Stomach (tissue), 4 donors: ENCODE results near the gene SDHAF2.
"Not testable (repeated sequence)": the region's sequence is repeated elsewhere in the genome, so short reads cannot be mapped to it uniquely, and the experiment has no call there.

ENCODE experiments used
- CTCF ChIP-seq, 7 experiments: fragments of 450-650 bp in 4 of 7; fragments of 200-600 bp in 3 of 7; sonication (generic) in 3 of 7; IDR thresholded peaks; one replicate each; pipeline ENCODE4 v1.5.1; 2016 to 2019; ENCODE audit warnings: antibody characterized with exemption in 7 of 7, control low read depth in 2 of 7, mild to moderate bottlenecking in 1 of 7
- EP300 ChIP-seq: sonication (generic); formaldehyde crosslinking; IDR thresholded peaks from one replicate; pipeline ENCODE4 v1.6.1; 2017; ENCODE audit warnings: antibody characterized with exemption
- POLR2A ChIP-seq, 4 donors: fragments of 450-650 bp; IDR thresholded peaks; one replicate each; pipeline ENCODE4 v1.6.1; 2016; ENCODE audit warnings: antibody characterized with exemption in 4 of 4, control low read depth in 2 of 4, mild to moderate bottlenecking in 1 of 4, moderate library complexity in 1 of 4
- POLR2AphosphoS5 ChIP-seq, 3 donors: sonication (generic); formaldehyde crosslinking; IDR thresholded peaks; one replicate each; pipeline ENCODE4 v1.6.1; 2016; ENCODE audit warnings: antibody characterized with exemption in 3 of 3

GRCh38 chr11:61467602-61468001, 37.7 kb downstream of the SDHAF2 start:
- not testable (repeated sequence) for TF ChIP-seq CTCF (IDR thresholded peaks at IDR 0.05); POLR2AphosphoS5 (IDR thresholded peaks at IDR 0.05); EP300; POLR2A (IDR thresholded peaks at IDR 0.05)
